NCI-H1436 (cell line): ENCODE measurements around the gene SFXN5.

Source experiments
- DNase-seq: peaks from one replicate; lab custom pipeline; 2025; lab: John Stamatoyannopoulos, UW

The SFXN5 gene

GRCh38 chr2:73020657-73021370 lies 50.7 kb downstream of the SFXN5 start:
- DNase-seq, result no peak

GRCh38 chr2:73020306-73020656 lies 51.2 kb downstream of the SFXN5 start:
- DNase-seq, result no peak

- no peak for DNase-seq
These were observed 53.2 kb downstream of the SFXN5 start for GRCh38 chr2:73018188-73018825.

GRCh38 chr2:73013936-73014335 lies 57.6 kb downstream of the SFXN5 start:
- DNase-seq, result no peak

- DNase-seq, result no peak
These were observed 62.2 kb downstream of the SFXN5 start for GRCh38 chr2:73009177-73009839.

GRCh38 chr2:73008766-73009135 lies 62.8 kb downstream of the SFXN5 start:
- no peak for DNase-seq

- no peak for DNase-seq
These were observed 63.3 kb downstream of the SFXN5 start for GRCh38 chr2:73007991-73008765.

- no peak for DNase-seq
These were observed 64.4 kb downstream of the SFXN5 start for GRCh38 chr2:73006969-73007710.

GRCh38 chr2:73004889-73005596 lies 66.5 kb downstream of the SFXN5 start:
- no peak for DNase-seq

GRCh38 chr2:73004466-73004865 lies 67.0 kb downstream of the SFXN5 start:
- no peak for DNase-seq

- no peak for DNase-seq
These were observed 68.5 kb downstream of the SFXN5 start for GRCh38 chr2:73003027-73003426.

- DNase-seq, result no peak
These were observed 70.5 kb downstream of the SFXN5 start for GRCh38 chr2:73000808-73001570.

- no peak for DNase-seq
These were observed 71.5 kb downstream of the SFXN5 start for GRCh38 chr2:72999729-73000725.

- DNase-seq, result no peak
These were observed 72.8 kb downstream of the SFXN5 start for GRCh38 chr2:72998724-72999123.

- no peak for DNase-seq
These were observed 73.3 kb downstream of the SFXN5 start for GRCh38 chr2:72998234-72998651.

GRCh38 chr2:72996117-72996502 lies 75.4 kb downstream of the SFXN5 start:
- DNase-seq, result no peak

GRCh38 chr2:72995430-72996116 lies 75.9 kb downstream of the SFXN5 start:
- DNase-seq, result no peak

- no peak for DNase-seq
These were observed 76.5 kb downstream of the SFXN5 start for GRCh38 chr2:72994991-72995380.
